Transverse colon (tissue), 4 donors: ENCODE results near the gene FFAR4. TPM values are rescaled to one million over a fixed set of nuclear protein-coding genes. Genes with fewer than 3 reads are reported as not detected.

Experiments used
- DNase-seq: peaks from one replicate; pipeline ENCODE4 v3.0.0-alpha.2; 2019
- H3K27ac ChIP-seq, 4 donors: fragments of 200-600 bp; sonication (generic); 2 replicates each; pipeline ENCODE4 v1.5.1; 2016 to 2018; ENCODE audit warnings: inconsistent platforms in 4 of 4
- H3K27me3 ChIP-seq: fragments of 200-600 bp; sonication (generic); 2 replicates; pipeline ENCODE4 v1.5.1; 2017; ENCODE audit warnings: inconsistent platforms
- H3K36me3 ChIP-seq, 4 donors: fragments of 200-600 bp; sonication (generic); 2 replicates each; pipeline ENCODE4 v1.5.1; 2017 to 2019; ENCODE audit warnings: inconsistent platforms in 4 of 4
- H3K4me1 ChIP-seq, 4 donors: fragments of 200-600 bp; sonication (generic); 2 replicates each; pipeline ENCODE4 v1.5.1; 2017 to 2020; ENCODE audit warnings: inconsistent platforms in 4 of 4
- H3K4me3 ChIP-seq, 4 donors: fragments of 200-600 bp; sonication (generic); 1 replicate in 1 of 4; 2 replicates in 3 of 4; pipeline versions ENCODE4 v1.5.1 to v1.6.1; 2017 to 2019; ENCODE audit warnings: inconsistent platforms in 4 of 4
- H3K9me3 ChIP-seq, 2 donors: fragments of 200-600 bp; sonication (generic); 2 replicates each; pipeline ENCODE4 v1.5.1; 2017 to 2019; ENCODE audit warnings: inconsistent platforms in 2 of 2
- CTCF ChIP-seq, 5 experiments: fragments of 200-600 bp in 3 of 5; fragments of 450-650 bp in 2 of 5; sonication (generic) in 3 of 5; IDR thresholded peaks; 1 replicate in 2 of 5; 2 replicates in 3 of 5; pipeline ENCODE4 v1.5.1; 2016 to 2017; ENCODE audit warnings: antibody characterized with exemption in 5 of 5, inconsistent platforms in 3 of 5, mild to moderate bottlenecking in 2 of 5, moderate library complexity in 1 of 5
- EP300 ChIP-seq: sonication (generic); formaldehyde crosslinking; IDR thresholded peaks from one replicate; pipeline ENCODE4 v1.6.1; 2017; ENCODE audit warnings: antibody characterized with exemption, low read depth
- POLR2A ChIP-seq: fragments of 450-650 bp; IDR thresholded peaks from one replicate; pipeline ENCODE4 v1.6.1; 2016; ENCODE audit warnings: antibody characterized with exemption, mild to moderate bottlenecking, moderate library complexity
- POLR2AphosphoS5 ChIP-seq, 3 donors: sonication (generic); formaldehyde crosslinking; IDR thresholded peaks; one replicate each; pipeline ENCODE4 v1.6.1; 2016; ENCODE audit warnings: antibody characterized with exemption in 3 of 3
- WGBS, 2 donors: methylation state at CpG; one replicate each; pipeline ENCODE4 v1.1.5; 2018; ENCODE audit warnings: low coverage in 1 of 2; 5-methylcytosine and 5-hydroxymethylcytosine counted together
- in situ Hi-C, 4 donors: fragments of 200-750 bp; cut with MboI; loops; one replicate each; pipeline versions ENCODE4 v1.15.0 to v1.15.1; 2017; ENCODE audit warnings: low sequenced_read_pairs in 3 of 4, low pct_ligation_motif_present in 1 of 4, low pct_unique_long_range_greater_than_20kb in 1 of 4
- intact Hi-C: fragments of 100-400 bp; cut with DNase I; formaldehyde crosslinking; loops from one replicate; pipeline ENCODE4 v1.15.1; 2023; ENCODE audit warnings: low total_unique reads
- total RNA-seq, 4 donors: library from RNA; depleted of rRNA; stranded (reverse); fragments of >200 nt; gene quantifications; one replicate each; pipeline ENCODE4 v1.1.0, GENCODE V29; 2016

The FFAR4 gene
- total RNA-seq, 4 donors from 2014 or later: 0.75 to 17.1 (median 12.9) TPM

- WGBS, 2 donors: 81 to 91% methylated on average over 5 to 18 of the region's 18 CpGs
- in situ Hi-C loops: no loop called here
Measured at GRCh38 chr10:93593749-93594148, 27.3 kb downstream of the FFAR4 start.

GRCh38 chr10:93594518-93594917 is 28.1 kb downstream of the FFAR4 start:
- no peaks in the 10 kb centered on the region for H3K36me3 ChIP-seq
- no peak overlapping the region for H3K27ac ChIP-seq
- H3K4me1 ChIP-seq: peaks cover 0 to 16% (median 9%) of the 10 kb centered on the region in 4 donors
- H3K27me3 ChIP-seq: no peaks in the 10 kb centered on the region
- TF ChIP-seq POLR2A (no peak), CTCF (IDR thresholded peaks at IDR 0.05) (no peak), POLR2AphosphoS5 (IDR thresholded peaks at IDR 0.05) (no peak), EP300 (no peak)
- intact Hi-C loops (no loop called here), in situ Hi-C loops (no loop called here)
- no peak for DNase-seq
- H3K4me3 ChIP-seq: no peak overlapping the region
- no peaks in the 10 kb centered on the region for H3K9me3 ChIP-seq
- WGBS, 2 donors: 65 to 86% methylated on average over 3 to 7 of the region's 7 CpGs

More at GRCh38 chr10:93593749-93594148, 27.3 kb downstream of the FFAR4 start:
- H3K9me3 ChIP-seq: no peaks in the 10 kb centered on the region
- H3K27me3 ChIP-seq: no peaks in the 10 kb centered on the region
- no peak overlapping the region for H3K27ac ChIP-seq
- no peak for DNase-seq
- intact Hi-C loops: no loop called here
- peaks cover 0 to 16% (median 9%) of the 10 kb centered on the region in 4 donors for H3K4me1 ChIP-seq
- TF ChIP-seq CTCF (IDR thresholded peaks at IDR 0.05) (no peak), POLR2A (no peak)
- H3K4me3 ChIP-seq: no peak overlapping the region
- H3K36me3 ChIP-seq: no peaks in the 10 kb centered on the region

- WGBS, 2 donors: 71 to 80% methylated on average over 1 to 5 of the region's 5 CpGs
- in situ Hi-C loops (no loop called here), intact Hi-C loops (no loop called here)
- H3K9me3 ChIP-seq: no peaks in the 10 kb centered on the region
- no peak overlapping the region for H3K27ac ChIP-seq
- H3K36me3 ChIP-seq: no peaks in the 10 kb centered on the region
- H3K4me3 ChIP-seq: no peak overlapping the region
- peaks cover 3 to 16% (median 10%) of the 10 kb centered on the region in 4 donors for H3K4me1 ChIP-seq
- peaks cover 6% of the 10 kb centered on the region for H3K27me3 ChIP-seq
- no peak for TF ChIP-seq POLR2A
- no peak for TF ChIP-seq CTCF (IDR thresholded peaks at IDR 0.05)
- TF ChIP-seq POLR2AphosphoS5 (IDR thresholded peaks at IDR 0.05): no peak
- TF ChIP-seq EP300: no peak
- no peak for DNase-seq
Measured at GRCh38 chr10:93595378-93596161, 29.1 kb downstream of the FFAR4 start.

GRCh38 chr10:93596539-93596938 is 30.1 kb downstream of the FFAR4 start:
- DNase-seq: no peak
- no peak for TF ChIP-seq POLR2A
- no peak for TF ChIP-seq POLR2AphosphoS5 (IDR thresholded peaks at IDR 0.05)
- no peak for TF ChIP-seq EP300
- no peak for TF ChIP-seq CTCF (IDR thresholded peaks at IDR 0.05)
- WGBS, 2 donors: 98% methylated on average over 4 of the region's 4 CpGs; no CpG with 5 or more reads in 1 of the 2 donors
- no peak overlapping the region for H3K4me3 ChIP-seq
- H3K9me3 ChIP-seq: no peaks in the 10 kb centered on the region
- H3K27ac ChIP-seq: no peak overlapping the region
- H3K36me3 ChIP-seq: no peaks in the 10 kb centered on the region
- intact Hi-C loops (no loop called here), in situ Hi-C loops (no loop called here)
- peaks cover 6 to 17% (median 14%) of the 10 kb centered on the region in 4 donors for H3K4me1 ChIP-seq
- H3K27me3 ChIP-seq: peaks cover 16% of the 10 kb centered on the region
